Suprapubic skin (tissue), 3 donors: Measurements from ENCODE around the gene CYTH2.

Source experiments
- CTCF ChIP-seq, 2 donors: fragments of 200-600 bp in 1 of 2; fragments of 450-650 bp in 1 of 2; sonication (generic) in 1 of 2; IDR thresholded peaks; one replicate each; pipeline ENCODE4 v1.5.1; 2016 to 2019; ENCODE audit warnings: antibody characterized with exemption in 2 of 2, mild to moderate bottlenecking in 1 of 2, moderate library complexity in 1 of 2
- EP300 ChIP-seq: sonication (generic); formaldehyde crosslinking; IDR thresholded peaks from one replicate; pipeline ENCODE4 v1.6.1; 2017; ENCODE audit warnings: antibody characterized with exemption
- POLR2A ChIP-seq, 2 donors: fragments of 450-650 bp; IDR thresholded peaks; one replicate each; pipeline ENCODE4 v1.6.1; 2017; ENCODE audit warnings: antibody characterized with exemption in 2 of 2, mild to moderate bottlenecking in 2 of 2, moderate library complexity in 2 of 2

GRCh38 chr19:48466561-48467325 lies 2.4 kb upstream of the CYTH2 start:
- TF ChIP-seq CTCF (IDR thresholded peaks at IDR 0.05) (no peak), EP300 (no peak), POLR2A (IDR thresholded peaks at IDR 0.05) (no peak)
